Activated CD4-positive, alpha-beta T cell treated with anti-CD3 and anti-CD28 coated beads for 36 hours (primary cell): ENCODE measurements around the gene GCH1. TPM values are rescaled to one million over a fixed set of nuclear protein-coding genes. Genes with fewer than 3 reads are reported as not detected.
"Not testable (repeated sequence)": the region's sequence is repeated elsewhere in the genome, so short reads cannot be mapped to it uniquely, and the experiment has no call there.

Experiments
- ATAC-seq: fragments of 200-7000 bp; cut with Tn5 transposase; one replicate; pipeline ENCODE4 v1.10.0; 2021; ENCODE audit warnings: mild to moderate bottlenecking, moderate library complexity
- CTCF ChIA-PET: fragments of 350-600 bp; sonication (Branson Sonifier 250); formaldehyde crosslinking; loops from one replicate; lab custom pipeline; 2021; ENCODE audit warnings: antibody characterized with exemption; lab: Charles Lee
- POLR2A ChIA-PET: fragments of 350-600 bp; sonication (Branson Sonifier 250); formaldehyde crosslinking; loops from one replicate; lab custom pipeline; 2021; ENCODE audit warnings: antibody characterized with exemption, inconsistent platforms; lab: Charles Lee
- DNase-seq: peaks from one replicate; pipeline ENCODE4 v3.0.0-alpha.2; 2020
- H3K27ac Mint-ChIP-seq: one replicate; pipeline ENCODE4 v1.8.0; 2021; ENCODE audit warnings: mixed read lengths
- H3K27me3 Mint-ChIP-seq: one replicate; pipeline ENCODE4 v1.8.0; 2021; ENCODE audit warnings: mixed read lengths
- H3K36me3 Mint-ChIP-seq: one replicate; pipeline ENCODE4 v1.8.0; 2021; ENCODE audit warnings: low read depth, mixed read lengths
- H3K4me1 Mint-ChIP-seq: one replicate; pipeline ENCODE4 v1.8.0; 2021; ENCODE audit warnings: mixed read lengths
- H3K4me3 Mint-ChIP-seq: one replicate; pipeline ENCODE4 v1.8.0; 2021; ENCODE audit warnings: mild to moderate bottlenecking, moderate library complexity, mixed read lengths
- H3K9me3 Mint-ChIP-seq: one replicate; pipeline ENCODE4 v1.8.0; 2021; ENCODE audit warnings: low read depth, mixed read lengths
- intact Hi-C, 2 experiments: fragments of 100-400 bp; cut with DNase I in 1 of 2; cut with micrococcal nuclease in 1 of 2; formaldehyde crosslinking; loops; one replicate each; pipeline versions ENCODE4 v1.14.2 to v1.15.1; 2022 to 2024; cut with DNase I, micrococcal nuclease
- total RNA-seq, 2 experiments: library from RNA; stranded (reverse); gene quantifications; one replicate each; pipeline ENCODE4 v1.2.3, GENCODE V29; 2021

The GCH1 gene
- total RNA-seq, 2 experiments from 2014 or later, result 28.1 to 36.4 TPM

- H3K36me3 Mint-ChIP-seq, ATAC-seq, H3K9me3 Mint-ChIP-seq, H3K27ac Mint-ChIP-seq, DNase-seq, H3K27me3 Mint-ChIP-seq, POLR2A ChIA-PET, intact Hi-C loops, CTCF ChIA-PET: not testable (repeated sequence)
- Mint-ChIP-seq H3K4me1 (peaks cover 32% of the 10 kb centered on the region), H3K4me3 (peak overlapping the region; percentile 50)
Measured at GRCh38 chr14:54870154-54871090, 32.2 kb downstream of the GCH1 start.

DNA sequence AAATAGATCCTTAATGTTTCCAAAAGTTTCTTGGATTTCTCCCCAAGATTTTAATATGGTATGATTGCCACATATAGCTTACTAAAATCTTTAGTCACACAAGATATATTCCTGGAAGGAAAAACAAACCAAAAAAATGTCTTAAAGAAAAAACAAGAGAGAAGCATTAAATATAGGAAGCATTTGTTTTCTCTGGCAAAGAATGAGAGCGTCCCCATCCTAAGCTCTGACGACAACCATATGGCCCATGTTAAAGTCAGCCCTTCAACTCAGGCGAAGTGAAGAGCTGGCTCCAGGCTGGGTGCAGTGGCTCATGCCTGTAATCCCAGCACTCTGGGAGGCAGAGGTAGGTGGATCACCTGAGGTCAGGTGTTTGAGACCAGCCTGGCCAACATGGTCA is 35.6 kb downstream of the GCH1 start:
- intact Hi-C loops, result no loop called here
- H3K27ac Mint-ChIP-seq, result no peak overlapping the region
- no peak overlapping the region for H3K4me3 Mint-ChIP-seq
- ChIA-PET CTCF (interaction anchor here (1.7 kb wide), 2 partner anchors 10 to 23 kb away, joined by 6 read pairs; no protein-coding TSS in a partner anchor), POLR2A (no interaction called here)
- peaks cover 22% of the 10 kb centered on the region for H3K4me1 Mint-ChIP-seq
- no peak for ATAC-seq
- H3K27me3 Mint-ChIP-seq, result no peaks in the 10 kb centered on the region
- DNase-seq, result no peak
- no peaks in the 10 kb centered on the region for H3K9me3 Mint-ChIP-seq
- H3K36me3 Mint-ChIP-seq, result peaks cover 3% of the 10 kb centered on the region

GRCh38 chr14:54866588-54866987 is 36.0 kb downstream of the GCH1 start:
- H3K27ac Mint-ChIP-seq, result no peak overlapping the region
- no peaks in the 10 kb centered on the region for H3K27me3 Mint-ChIP-seq
- H3K9me3 Mint-ChIP-seq, result no peaks in the 10 kb centered on the region
- ChIA-PET CTCF (interaction anchor here (1.2 to 1.7 kb wide), 3 partner anchors 9 to 92 kb away, joined by 4 to 6 read pairs (median 6); no protein-coding TSS in a partner anchor), POLR2A (no interaction called here)
- no peak overlapping the region for H3K4me3 Mint-ChIP-seq
- intact Hi-C loops, result no loop called here
- peaks cover 3% of the 10 kb centered on the region for H3K36me3 Mint-ChIP-seq
- ATAC-seq, result no peak
- no peak for DNase-seq
- peaks cover 22% of the 10 kb centered on the region for H3K4me1 Mint-ChIP-seq

DNA sequence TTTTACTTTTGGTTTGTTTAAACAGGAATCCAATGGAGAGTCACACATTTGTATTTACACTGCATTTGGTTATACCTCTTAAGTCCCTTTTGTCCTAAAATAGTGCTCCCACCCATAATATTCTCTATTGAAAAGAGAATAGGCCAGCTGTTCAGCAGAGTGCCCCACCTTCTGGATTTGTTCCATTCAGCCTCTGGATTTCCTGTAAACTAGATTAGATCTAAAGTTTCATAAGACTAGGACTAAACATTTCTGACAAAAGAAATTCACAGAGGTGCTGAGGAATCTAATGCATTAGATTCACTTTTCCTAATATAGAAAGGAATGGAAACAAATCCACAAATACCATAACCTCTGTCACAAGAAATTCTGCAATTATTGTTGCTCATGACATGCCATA is 38.1 kb downstream of the GCH1 start:
- POLR2A ChIA-PET, result interaction anchor here (0.5 kb wide), 1 partner anchor 208 kb away, joined by 6 read pairs; no protein-coding TSS in a partner anchor
- Mint-ChIP-seq H3K4me3 (no peak overlapping the region), H3K36me3 (peaks cover 6% of the 10 kb centered on the region), H3K9me3 (no peaks in the 10 kb centered on the region), H3K27me3 (no peaks in the 10 kb centered on the region), H3K27ac (no peak overlapping the region), H3K4me1 (peaks cover 8% of the 10 kb centered on the region)
- DNase-seq (no peak), ATAC-seq (no peak)
- intact Hi-C loops, result no loop called here
- CTCF ChIA-PET, result no interaction called here

DNA sequence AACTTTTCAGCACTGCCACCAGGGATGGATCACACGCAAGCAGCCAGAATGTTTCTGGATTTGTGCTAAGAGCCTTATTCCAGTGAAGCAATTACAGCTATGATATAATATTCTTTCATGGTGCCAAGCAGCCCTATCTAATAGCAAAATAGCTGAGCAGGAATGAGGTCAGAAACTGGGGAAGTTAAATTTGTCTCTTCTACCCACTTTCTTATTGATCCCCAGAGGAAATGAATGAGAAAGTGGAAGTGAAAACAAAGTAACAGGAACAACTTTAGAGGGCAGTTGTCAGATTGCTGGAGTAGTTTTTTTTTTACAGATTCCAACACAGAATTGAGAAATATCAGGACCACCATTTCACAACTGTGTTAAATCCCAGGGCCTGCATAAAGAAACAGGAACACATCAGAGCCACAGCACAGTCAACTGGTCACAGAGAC is 44.8 kb downstream of the GCH1 start:
- Mint-ChIP-seq H3K27me3 (no peaks in the 10 kb centered on the region), H3K4me1 (peaks cover 18% of the 10 kb centered on the region), H3K36me3 (peaks cover 14% of the 10 kb centered on the region), H3K4me3 (no peak overlapping the region), H3K27ac (no peak overlapping the region), H3K9me3 (no peaks in the 10 kb centered on the region)
- intact Hi-C loops, result no loop called here
- ATAC-seq (no peak), DNase-seq (no peak)
- CTCF ChIA-PET, result interaction anchor here (0.7 to 2.6 kb wide), 3 partner anchors 9 to 41 kb away, joined by 3 to 6 read pairs (median 3); no protein-coding TSS in a partner anchor
- POLR2A ChIA-PET, result no interaction called here

- intact Hi-C loops, result no loop called here
- H3K36me3 Mint-ChIP-seq, result peaks cover 18% of the 10 kb centered on the region
- no peaks in the 10 kb centered on the region for H3K27me3 Mint-ChIP-seq
- H3K4me3 Mint-ChIP-seq, result no peak overlapping the region
- H3K27ac Mint-ChIP-seq, result no peak overlapping the region
- DNase-seq, result no peak
- CTCF ChIA-PET, result interaction anchor here (0.8 to 2.6 kb wide), 2 partner anchors 11 to 124 kb away, joined by 3 to 6 read pairs; no protein-coding TSS in a partner anchor
- POLR2A ChIA-PET, result no interaction called here
- H3K4me1 Mint-ChIP-seq, result peaks cover 18% of the 10 kb centered on the region
- H3K9me3 Mint-ChIP-seq, result no peaks in the 10 kb centered on the region
- no peak for ATAC-seq
Measured at GRCh38 chr14:54856152-54856551, 46.5 kb downstream of the GCH1 start.

DNA sequence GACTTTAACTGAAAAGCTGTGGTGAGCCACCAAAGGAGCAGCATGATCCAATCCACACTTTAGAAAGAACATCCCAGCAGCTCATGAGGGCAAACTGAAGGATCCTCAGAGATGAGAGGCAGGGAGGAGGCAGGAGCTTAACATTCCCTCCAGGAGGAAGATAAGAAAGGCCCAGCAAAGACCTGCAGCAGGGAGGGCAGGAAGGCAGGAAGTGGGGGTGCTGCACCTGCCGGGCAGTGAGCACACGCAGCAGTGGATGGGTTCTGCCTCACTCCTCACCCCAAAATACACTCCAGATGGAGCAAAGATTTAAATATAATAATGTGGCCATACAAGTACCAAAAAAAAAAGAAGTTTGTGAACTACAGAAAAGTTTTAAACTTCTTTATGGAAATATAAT is 48.4 kb downstream of the GCH1 start:
- Mint-ChIP-seq H3K4me1 (peaks cover 18% of the 10 kb centered on the region), H3K27ac (no peak overlapping the region), H3K36me3 (peaks cover 12% of the 10 kb centered on the region), H3K4me3 (no peak overlapping the region), H3K27me3 (no peaks in the 10 kb centered on the region), H3K9me3 (no peaks in the 10 kb centered on the region)
- ATAC-seq (no peak), DNase-seq (no peak)
- intact Hi-C loops, result no loop called here
- ChIA-PET POLR2A (interaction anchor here (0.7 kb wide), 1 partner anchor 23 kb away, joined by 9 read pairs; no protein-coding TSS in a partner anchor), CTCF (interaction anchor here (0.6 to 0.7 kb wide), 2 partner anchors 22 to 50 kb away, joined by 3 to 4 read pairs; no protein-coding TSS in a partner anchor)

- intact Hi-C loops, result no loop called here
- no peak for ATAC-seq
- Mint-ChIP-seq H3K36me3 (peaks cover 7% of the 10 kb centered on the region), H3K4me1 (peaks cover 15% of the 10 kb centered on the region), H3K27ac (no peak overlapping the region), H3K4me3 (no peak overlapping the region), H3K9me3 (no peaks in the 10 kb centered on the region), H3K27me3 (no peaks in the 10 kb centered on the region)
- DNase-seq, result no peak
- POLR2A ChIA-PET, result no interaction called here
- CTCF ChIA-PET, result no interaction called here
Measured at GRCh38 chr14:54853339-54853738, 49.3 kb downstream of the GCH1 start.

DNA sequence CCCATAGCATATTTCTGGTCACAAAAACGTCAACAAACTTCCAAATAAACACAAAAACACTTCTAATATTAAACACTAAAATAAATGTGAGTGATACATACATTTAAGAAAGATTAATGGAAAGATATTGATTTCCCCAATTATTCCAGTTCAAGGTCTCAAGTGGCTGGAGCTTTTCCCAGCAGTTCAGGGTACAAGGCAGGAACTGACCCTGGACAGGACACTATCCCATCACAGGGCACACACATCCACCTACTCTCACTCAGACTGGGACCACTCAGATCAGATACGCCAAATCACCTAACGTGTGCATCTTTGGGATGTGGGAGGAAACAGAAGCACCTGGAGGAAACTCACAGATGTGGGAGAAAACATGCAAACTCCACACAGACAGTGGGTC is 50.4 kb downstream of the GCH1 start:
- Mint-ChIP-seq H3K36me3 (peaks cover 5% of the 10 kb centered on the region), H3K9me3 (no peaks in the 10 kb centered on the region), H3K27me3 (no peaks in the 10 kb centered on the region), H3K27ac (no peak overlapping the region), H3K4me1 (peaks cover 12% of the 10 kb centered on the region), H3K4me3 (no peak overlapping the region)
- intact Hi-C loops, result no loop called here
- ATAC-seq, result no peak
- CTCF ChIA-PET, result no interaction called here
- DNase-seq, result no peak
- POLR2A ChIA-PET, result no interaction called here

DNA sequence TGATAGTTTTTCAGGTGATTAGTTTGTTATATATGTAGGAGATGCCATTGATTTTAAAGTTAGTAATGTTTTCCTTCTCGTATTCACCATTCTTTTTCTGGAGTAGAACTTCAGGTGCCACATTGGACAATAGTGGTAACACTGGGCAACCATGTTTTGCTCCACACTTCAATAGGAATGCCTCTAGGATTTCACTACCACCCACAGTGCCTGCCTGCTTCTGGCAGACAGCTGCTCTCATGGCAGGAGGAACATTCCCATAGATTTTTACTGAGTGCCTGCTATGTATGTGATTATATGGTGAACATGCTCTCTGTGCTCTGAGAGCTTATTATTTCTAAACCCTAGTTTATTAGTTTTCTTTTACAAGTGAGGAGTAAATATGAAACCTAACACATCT is 53.7 kb downstream of the GCH1 start:
- no peak overlapping the region for H3K27ac Mint-ChIP-seq
- DNase-seq, result no peak
- intact Hi-C loops, result no loop called here
- POLR2A ChIA-PET, result no interaction called here
- peaks cover 14% of the 10 kb centered on the region for H3K36me3 Mint-ChIP-seq
- no peak for ATAC-seq
- H3K27me3 Mint-ChIP-seq, result no peaks in the 10 kb centered on the region
- H3K9me3 Mint-ChIP-seq, result no peaks in the 10 kb centered on the region
- no peak overlapping the region for H3K4me3 Mint-ChIP-seq
- no peaks in the 10 kb centered on the region for H3K4me1 Mint-ChIP-seq
- CTCF ChIA-PET, result interaction anchor here (0.6 to 1.4 kb wide), 3 partner anchors 33 to 1544 kb away, joined by 3 read pairs; no protein-coding TSS in a partner anchor

- POLR2A ChIA-PET, result no interaction called here
Measured at GRCh38 chr14:54845641-54846040, 57.0 kb downstream of the GCH1 start.

More at GRCh38 chr14:54845641-54846040, 57.0 kb downstream of the GCH1 start:
- no peak overlapping the region for H3K4me3 Mint-ChIP-seq
- CTCF ChIA-PET, result interaction anchor here (0.9 to 1.3 kb wide), 2 partner anchors 7 to 9 kb away, joined by 3 read pairs; no protein-coding TSS in a partner anchor
- peaks cover 22% of the 10 kb centered on the region for H3K36me3 Mint-ChIP-seq
- no peaks in the 10 kb centered on the region for H3K4me1 Mint-ChIP-seq
- ATAC-seq (no peak), DNase-seq (no peak)
- no peaks in the 10 kb centered on the region for H3K9me3 Mint-ChIP-seq
- no peaks in the 10 kb centered on the region for H3K27me3 Mint-ChIP-seq
- H3K27ac Mint-ChIP-seq, result no peak overlapping the region
- intact Hi-C loops, result no loop called here
